Activated naive CD8-positive, alpha-beta T cell (primary cell): ENCODE measurements around the gene NOP58.
"Not testable (repeated sequence)": the region's sequence is repeated elsewhere in the genome, so short reads cannot be mapped to it uniquely, and the experiment has no call there.

Experiments used
- H3K27ac Mint-ChIP-seq: one replicate; pipeline ENCODE4 v1.8.0; 2021; ENCODE audit warnings: mixed read lengths
- H3K27me3 Mint-ChIP-seq: one replicate; pipeline ENCODE4 v1.8.0; 2021; ENCODE audit warnings: mixed read lengths
- H3K36me3 Mint-ChIP-seq: one replicate; pipeline ENCODE4 v1.8.0; 2021; ENCODE audit warnings: mixed read lengths
- H3K4me1 Mint-ChIP-seq: one replicate; pipeline ENCODE4 v1.8.0; 2021; ENCODE audit warnings: low read depth, mixed read lengths
- H3K4me3 Mint-ChIP-seq: one replicate; pipeline ENCODE4 v1.8.0; 2021; ENCODE audit warnings: mild to moderate bottlenecking, mixed read lengths
- H3K9me3 Mint-ChIP-seq: one replicate; pipeline ENCODE4 v1.8.0; 2021; ENCODE audit warnings: low read depth, mixed read lengths

The NOP58 gene

GRCh38 chr2:202278944-202279343 lies 13.4 kb downstream of the NOP58 start:
- no peaks in the 10 kb centered on the region for H3K27me3 Mint-ChIP-seq
- peaks cover 36% of the 10 kb centered on the region for H3K4me1 Mint-ChIP-seq
- peaks cover 21% of the 10 kb centered on the region for H3K36me3 Mint-ChIP-seq
- peak overlapping the region; percentile 90 for H3K27ac Mint-ChIP-seq
- peak overlapping the region; percentile 10 for H3K4me3 Mint-ChIP-seq
- H3K9me3 Mint-ChIP-seq: no peaks in the 10 kb centered on the region

- H3K9me3 Mint-ChIP-seq: no peaks in the 10 kb centered on the region
- peaks cover 14% of the 10 kb centered on the region for H3K36me3 Mint-ChIP-seq
- H3K27me3 Mint-ChIP-seq: no peaks in the 10 kb centered on the region
- H3K4me1 Mint-ChIP-seq: peaks cover 5% of the 10 kb centered on the region
- peak overlapping the region; percentile 7 for H3K27ac Mint-ChIP-seq
- no peak overlapping the region for H3K4me3 Mint-ChIP-seq
Measured at GRCh38 chr2:202286595-202286994, 21.0 kb downstream of the NOP58 start.

GRCh38 chr2:202289394-202290204 lies 24.0 kb downstream of the NOP58 start:
- Mint-ChIP-seq H3K4me3 (no peak overlapping the region), H3K27ac (peak overlapping the region; percentile 28), H3K27me3 (no peaks in the 10 kb centered on the region), H3K4me1 (peaks cover 10% of the 10 kb centered on the region), H3K9me3 (no peaks in the 10 kb centered on the region), H3K36me3 (peaks cover 11% of the 10 kb centered on the region)

- H3K36me3 Mint-ChIP-seq: peaks cover 9% of the 10 kb centered on the region
- no peak overlapping the region for H3K27ac Mint-ChIP-seq
- H3K4me3 Mint-ChIP-seq: no peak overlapping the region
- H3K4me1 Mint-ChIP-seq: peaks cover 16% of the 10 kb centered on the region
- no peaks in the 10 kb centered on the region for H3K9me3 Mint-ChIP-seq
- no peaks in the 10 kb centered on the region for H3K27me3 Mint-ChIP-seq
Measured at GRCh38 chr2:202290316-202290715, 24.8 kb downstream of the NOP58 start.

- no peaks in the 10 kb centered on the region for H3K9me3 Mint-ChIP-seq
- H3K4me1 Mint-ChIP-seq: peaks cover 20% of the 10 kb centered on the region
- peak overlapping the region; percentile 58 for H3K27ac Mint-ChIP-seq
- H3K36me3 Mint-ChIP-seq: peaks cover 9% of the 10 kb centered on the region
- H3K27me3 Mint-ChIP-seq: no peaks in the 10 kb centered on the region
- no peak overlapping the region for H3K4me3 Mint-ChIP-seq
Measured at GRCh38 chr2:202290970-202291369, 25.4 kb downstream of the NOP58 start.

- H3K9me3 Mint-ChIP-seq: no peaks in the 10 kb centered on the region
- H3K36me3 Mint-ChIP-seq: peaks cover 12% of the 10 kb centered on the region
- H3K4me1 Mint-ChIP-seq: peaks cover 32% of the 10 kb centered on the region
- H3K4me3 Mint-ChIP-seq: peak overlapping the region; percentile 42
- peak overlapping the region; percentile 69 for H3K27ac Mint-ChIP-seq
- H3K27me3 Mint-ChIP-seq: no peaks in the 10 kb centered on the region
Measured at GRCh38 chr2:202299712-202300111, 34.1 kb downstream of the NOP58 start.

- no peak overlapping the region for H3K27ac Mint-ChIP-seq
Measured at GRCh38 chr2:202306034-202306433, 40.5 kb downstream of the NOP58 start.

GRCh38 chr2:202307690-202308089 lies 42.1 kb downstream of the NOP58 start:
- Mint-ChIP-seq H3K27ac (no peak overlapping the region), H3K27me3 (no peaks in the 10 kb centered on the region), H3K4me1 (peaks cover 8% of the 10 kb centered on the region), H3K9me3 (no peaks in the 10 kb centered on the region), H3K36me3 (peaks cover 12% of the 10 kb centered on the region), H3K4me3 (no peak overlapping the region)

More at GRCh38 chr2:202306034-202306433, 40.5 kb downstream of the NOP58 start:
- Mint-ChIP-seq H3K4me3 (no peak overlapping the region), H3K27me3 (no peaks in the 10 kb centered on the region), H3K9me3 (no peaks in the 10 kb centered on the region), H3K4me1 (peaks cover 10% of the 10 kb centered on the region), H3K36me3 (peaks cover 13% of the 10 kb centered on the region)

- Mint-ChIP-seq H3K4me1 (peaks cover 3% of the 10 kb centered on the region), H3K27ac (peak overlapping the region; percentile 6), H3K36me3 (peaks cover 8% of the 10 kb centered on the region), H3K9me3 (no peaks in the 10 kb centered on the region), H3K4me3 (no peak overlapping the region), H3K27me3 (no peaks in the 10 kb centered on the region)
Measured at GRCh38 chr2:202311823-202312388, 46.3 kb downstream of the NOP58 start.

- peaks cover 3% of the 10 kb centered on the region for H3K4me1 Mint-ChIP-seq
- H3K4me3 Mint-ChIP-seq: no peak overlapping the region
- H3K9me3 Mint-ChIP-seq: no peaks in the 10 kb centered on the region
- H3K36me3 Mint-ChIP-seq: peaks cover 11% of the 10 kb centered on the region
- H3K27me3 Mint-ChIP-seq: no peaks in the 10 kb centered on the region
- H3K27ac Mint-ChIP-seq: no peak overlapping the region
Measured at GRCh38 chr2:202314116-202314515, 48.6 kb downstream of the NOP58 start.

- H3K9me3 Mint-ChIP-seq: no peaks in the 10 kb centered on the region
- H3K4me3 Mint-ChIP-seq: no peak overlapping the region
- no peaks in the 10 kb centered on the region for H3K27me3 Mint-ChIP-seq
- peaks cover 11% of the 10 kb centered on the region for H3K36me3 Mint-ChIP-seq
- H3K27ac Mint-ChIP-seq: no peak overlapping the region
- H3K4me1 Mint-ChIP-seq: no peaks in the 10 kb centered on the region
Measured at GRCh38 chr2:202317080-202317857, 51.7 kb downstream of the NOP58 start.

- H3K27me3 Mint-ChIP-seq, H3K27ac Mint-ChIP-seq: not testable (repeated sequence)
- H3K36me3 Mint-ChIP-seq: peaks cover 28% of the 10 kb centered on the region
Measured at GRCh38 chr2:202320362-202320761, 54.8 kb downstream of the NOP58 start.

GRCh38 chr2:202322435-202322834 lies 56.9 kb downstream of the NOP58 start:
- H3K36me3 Mint-ChIP-seq: peaks cover 26% of the 10 kb centered on the region
- H3K9me3 Mint-ChIP-seq: no peaks in the 10 kb centered on the region
- H3K27me3 Mint-ChIP-seq: no peaks in the 10 kb centered on the region
- H3K4me1 Mint-ChIP-seq: no peaks in the 10 kb centered on the region
- no peak overlapping the region for H3K27ac Mint-ChIP-seq
- no peak overlapping the region for H3K4me3 Mint-ChIP-seq

More at GRCh38 chr2:202320362-202320761, 54.8 kb downstream of the NOP58 start:
- not testable (repeated sequence) for H3K9me3 Mint-ChIP-seq, H3K4me3 Mint-ChIP-seq, H3K4me1 Mint-ChIP-seq

GRCh38 chr2:202327858-202328257 lies 62.3 kb downstream of the NOP58 start:
- Mint-ChIP-seq H3K27me3 (no peaks in the 10 kb centered on the region), H3K27ac (no peak overlapping the region), H3K9me3 (no peaks in the 10 kb centered on the region), H3K4me1 (no peaks in the 10 kb centered on the region), H3K4me3 (no peak overlapping the region), H3K36me3 (peaks cover 20% of the 10 kb centered on the region)
